Vagina (tissue), 2 donors: ENCODE results near the gene SERPINB1. TPM values are rescaled to one million over a fixed set of nuclear protein-coding genes. Genes with fewer than 3 reads are reported as not detected.

Source experiments
- DNase-seq, 2 donors: peaks; one replicate each; pipeline ENCODE4 v3.0.0-alpha.2; 2017; ENCODE audit errors: extremely low spot score in 2 of 2
- H3K27ac ChIP-seq: fragments of 200-600 bp; sonication (generic); one replicate; pipeline ENCODE4 v1.5.1; 2019
- H3K27me3 ChIP-seq: fragments of 200-600 bp; sonication (generic); one replicate; pipeline ENCODE4 v1.5.1; 2019
- H3K36me3 ChIP-seq, 2 donors: fragments of 200-600 bp; sonication (generic); one replicate each; pipeline ENCODE4 v1.5.1; 2017 to 2019
- H3K4me1 ChIP-seq: fragments of 200-600 bp; sonication (generic); one replicate; pipeline ENCODE4 v1.5.1; 2019
- H3K4me3 ChIP-seq, 2 donors: fragments of 200-600 bp; sonication (generic); 1 replicate in 1 of 2; 2 replicates in 1 of 2; pipeline ENCODE4 v1.5.1; 2016 to 2019
- H3K9me3 ChIP-seq: fragments of 200-600 bp; sonication (generic); one replicate; pipeline ENCODE4 v1.5.1; 2019
- CTCF ChIP-seq, 3 experiments: fragments of 450-650 bp in 2 of 3; fragments of 200-600 bp in 1 of 3; sonication (generic) in 1 of 3; IDR thresholded peaks; one replicate each; pipeline ENCODE4 v1.5.1; 2017 to 2019; ENCODE audit warnings: antibody characterized with exemption in 3 of 3, mild to moderate bottlenecking in 2 of 3, moderate library complexity in 2 of 3
- POLR2A ChIP-seq, 2 donors: fragments of 450-650 bp; IDR thresholded peaks; one replicate each; pipeline ENCODE4 v1.6.1; 2017; ENCODE audit warnings: antibody characterized with exemption in 2 of 2, mild to moderate bottlenecking in 2 of 2, moderate library complexity in 2 of 2
- POLR2AphosphoS5 ChIP-seq, 2 donors: sonication (generic); formaldehyde crosslinking; IDR thresholded peaks; one replicate each; pipeline ENCODE4 v1.9.0; 2017; ENCODE audit warnings: antibody characterized with exemption in 2 of 2, mild to moderate bottlenecking in 2 of 2, low read depth in 1 of 2; ENCODE audit not compliant: insufficient read depth in 1 of 2
- intact Hi-C: fragments of 100-400 bp; cut with DNase I; formaldehyde crosslinking; loops from one replicate; pipeline ENCODE4 v1.15.1; 2023
- total RNA-seq: library from RNA; depleted of rRNA; stranded (reverse); fragments of >200 nt; gene quantifications from one replicate; pipeline ENCODE4 v1.2.3, GENCODE V29; 2016

SERPINB1 gene
- total RNA-seq, 1 donor from 2014 or later: 38.1 TPM

- DNase-seq: peak in 1 of 2 donors; percentile 72
- H3K4me1 ChIP-seq: peaks cover 40% of the 10 kb centered on the region
- H3K27me3 ChIP-seq: no peaks in the 10 kb centered on the region
- intact Hi-C loops: loop anchor here (5.0 to 10.0 kb wide), 2 partner anchors 54 to 141 kb away; partner anchors contain the start of gene SERPINB1
- peak overlapping the region; percentile 72 for H3K27ac ChIP-seq
- no peak for TF ChIP-seq POLR2AphosphoS5 (IDR thresholded peaks at IDR 0.05; ENCODE audit: insufficient read depth in 1 of 2, low read depth in 1 of 2)
- peak; percentile 42 to 64 (median 55) for TF ChIP-seq CTCF (IDR thresholded peaks at IDR 0.05)
- no peak overlapping the region for H3K4me3 ChIP-seq
- peaks cover 0 to 5% of the 10 kb centered on the region in 2 donors for H3K36me3 ChIP-seq
- H3K9me3 ChIP-seq: no peaks in the 10 kb centered on the region
These were observed 50.8 kb downstream of the SERPINB1 start for GRCh38 chr6:2790588-2791449.

GRCh38 chr6:2786269-2786668 is 55.4 kb downstream of the SERPINB1 start:
- no peak for DNase-seq
- Histone ChIP-seq H3K9me3 (no peaks in the 10 kb centered on the region), H3K4me1 (peaks cover 9% of the 10 kb centered on the region), H3K27ac (no peak overlapping the region), H3K36me3 (peaks cover 0 to 18% of the 10 kb centered on the region in 2 donors), H3K4me3 (no peak overlapping the region), H3K27me3 (no peaks in the 10 kb centered on the region)
- intact Hi-C loops: no loop called here
- TF ChIP-seq POLR2AphosphoS5 (IDR thresholded peaks at IDR 0.05; ENCODE audit: insufficient read depth in 1 of 2, low read depth in 1 of 2) (no peak), CTCF (IDR thresholded peaks at IDR 0.05) (no peak), POLR2A (IDR thresholded peaks at IDR 0.05) (no peak)

GRCh38 chr6:2784930-2785329 is 56.7 kb downstream of the SERPINB1 start:
- TF ChIP-seq POLR2AphosphoS5 (IDR thresholded peaks at IDR 0.05; ENCODE audit: insufficient read depth in 1 of 2, low read depth in 1 of 2): no peak
- no peak for TF ChIP-seq CTCF (IDR thresholded peaks at IDR 0.05)
- TF ChIP-seq POLR2A (IDR thresholded peaks at IDR 0.05): no peak
- Histone ChIP-seq H3K4me3 (no peak overlapping the region), H3K4me1 (no peaks in the 10 kb centered on the region), H3K36me3 (peaks cover 0 to 24% of the 10 kb centered on the region in 2 donors), H3K27me3 (no peaks in the 10 kb centered on the region), H3K27ac (no peak overlapping the region), H3K9me3 (no peaks in the 10 kb centered on the region)
- DNase-seq: no peak
- intact Hi-C loops: no loop called here

GRCh38 chr6:2784061-2784460 is 57.6 kb downstream of the SERPINB1 start:
- intact Hi-C loops: no loop called here
- no peak for TF ChIP-seq POLR2A (IDR thresholded peaks at IDR 0.05)
- TF ChIP-seq CTCF (IDR thresholded peaks at IDR 0.05): no peak
- TF ChIP-seq POLR2AphosphoS5 (IDR thresholded peaks at IDR 0.05; ENCODE audit: insufficient read depth in 1 of 2, low read depth in 1 of 2): no peak
- Histone ChIP-seq H3K27me3 (no peaks in the 10 kb centered on the region), H3K4me1 (no peaks in the 10 kb centered on the region), H3K27ac (no peak overlapping the region), H3K9me3 (no peaks in the 10 kb centered on the region), H3K4me3 (no peak overlapping the region), H3K36me3 (peaks cover 0 to 33% of the 10 kb centered on the region in 2 donors)
- DNase-seq: peak in 1 of 2 donors; percentile 37
